VCaP (cell line): Measurements from ENCODE around the gene BAHCC1.

ENCODE experiments used
- H3K27ac ChIP-seq: fragments of 450-650 bp; 2 replicates; pipeline ENCODE4 v1.5.1; 2017
- TF ChIP-seq, protein P1 (sequence below): fragments of 450-650 bp; conservative IDR thresholded peaks from 2 replicates; pipeline ENCODE4 v1.5.1; 2017; ENCODE audit warnings: mild to moderate bottlenecking, moderate library complexity

Gene BAHCC1

GRCh38 chr17:81386141-81386645 lies 9.1 kb upstream of the BAHCC1 start:
- peak overlapping the region; percentile 89 for H3K27ac ChIP-seq
- TF ChIP-seq, protein P1, sequence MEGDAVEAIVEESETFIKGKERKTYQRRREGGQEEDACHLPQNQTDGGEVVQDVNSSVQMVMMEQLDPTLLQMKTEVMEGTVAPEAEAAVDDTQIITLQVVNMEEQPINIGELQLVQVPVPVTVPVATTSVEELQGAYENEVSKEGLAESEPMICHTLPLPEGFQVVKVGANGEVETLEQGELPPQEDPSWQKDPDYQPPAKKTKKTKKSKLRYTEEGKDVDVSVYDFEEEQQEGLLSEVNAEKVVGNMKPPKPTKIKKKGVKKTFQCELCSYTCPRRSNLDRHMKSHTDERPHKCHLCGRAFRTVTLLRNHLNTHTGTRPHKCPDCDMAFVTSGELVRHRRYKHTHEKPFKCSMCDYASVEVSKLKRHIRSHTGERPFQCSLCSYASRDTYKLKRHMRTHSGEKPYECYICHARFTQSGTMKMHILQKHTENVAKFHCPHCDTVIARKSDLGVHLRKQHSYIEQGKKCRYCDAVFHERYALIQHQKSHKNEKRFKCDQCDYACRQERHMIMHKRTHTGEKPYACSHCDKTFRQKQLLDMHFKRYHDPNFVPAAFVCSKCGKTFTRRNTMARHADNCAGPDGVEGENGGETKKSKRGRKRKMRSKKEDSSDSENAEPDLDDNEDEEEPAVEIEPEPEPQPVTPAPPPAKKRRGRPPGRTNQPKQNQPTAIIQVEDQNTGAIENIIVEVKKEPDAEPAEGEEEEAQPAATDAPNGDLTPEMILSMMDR: no peak; the same call in 1 of the 2 replicates

GRCh38 chr17:81386646-81387099 lies 8.6 kb upstream of the BAHCC1 start:
- H3K27ac ChIP-seq: peak overlapping the region; percentile 89
- TF ChIP-seq, protein P1: no peak; the same call in 1 of the 2 replicates

GRCh38 chr17:81387100-81388090 lies 7.9 kb upstream of the BAHCC1 start:
- TF ChIP-seq, protein P1: no peak
- peak overlapping the region; percentile 89 for H3K27ac ChIP-seq

DNA sequence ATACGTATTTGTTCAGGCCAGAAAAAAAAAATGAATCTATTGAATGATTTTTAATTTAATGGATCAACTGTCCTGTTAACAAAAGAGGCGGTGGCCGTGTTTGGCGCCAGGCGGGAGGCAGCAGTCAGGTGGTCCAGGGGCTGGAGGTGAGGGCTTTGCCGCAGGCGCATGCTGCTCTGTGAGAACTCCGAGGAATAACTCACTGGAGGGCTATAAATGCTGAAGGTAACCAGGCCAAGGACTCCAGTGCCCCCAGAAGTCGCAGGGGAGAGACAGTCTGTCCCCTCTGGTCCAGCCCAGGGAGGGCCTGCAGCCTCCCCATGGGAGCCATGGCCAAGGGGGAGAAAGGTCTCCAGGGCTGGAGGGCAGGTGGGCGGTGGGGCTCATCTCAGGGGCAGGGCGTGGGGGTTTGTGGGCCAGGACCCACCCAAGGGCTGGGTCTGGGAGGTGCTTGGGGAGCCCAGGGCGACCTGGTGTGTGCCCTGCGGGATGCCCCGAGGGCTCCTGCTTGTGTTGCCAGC lies 7.1 kb upstream of the BAHCC1 start:
- H3K27ac ChIP-seq: peak overlapping the region; percentile 89
- TF ChIP-seq, protein P1: no peak

GRCh38 chr17:81388612-81389367 lies 6.5 kb upstream of the BAHCC1 start:
- peak overlapping the region; percentile 7; the same call in 1 of the 2 replicates for H3K27ac ChIP-seq
- TF ChIP-seq, protein P1: no peak

GRCh38 chr17:81389585-81389984 lies 5.7 kb upstream of the BAHCC1 start:
- TF ChIP-seq, protein P1: no peak
- H3K27ac ChIP-seq: peak overlapping the region; percentile 7; the same call in 1 of the 2 replicates
